Activated gamma-delta T cell (primary cell): ENCODE measurements around the gene PGGHG.

Source experiments
- DNase-seq: peaks from one replicate; lab custom pipeline; 2025; lab: John Stamatoyannopoulos, UW

Gene PGGHG

GRCh38 chr11:269146-269890 lies 19.6 kb upstream of the PGGHG start:
- no peak for DNase-seq

DNA sequence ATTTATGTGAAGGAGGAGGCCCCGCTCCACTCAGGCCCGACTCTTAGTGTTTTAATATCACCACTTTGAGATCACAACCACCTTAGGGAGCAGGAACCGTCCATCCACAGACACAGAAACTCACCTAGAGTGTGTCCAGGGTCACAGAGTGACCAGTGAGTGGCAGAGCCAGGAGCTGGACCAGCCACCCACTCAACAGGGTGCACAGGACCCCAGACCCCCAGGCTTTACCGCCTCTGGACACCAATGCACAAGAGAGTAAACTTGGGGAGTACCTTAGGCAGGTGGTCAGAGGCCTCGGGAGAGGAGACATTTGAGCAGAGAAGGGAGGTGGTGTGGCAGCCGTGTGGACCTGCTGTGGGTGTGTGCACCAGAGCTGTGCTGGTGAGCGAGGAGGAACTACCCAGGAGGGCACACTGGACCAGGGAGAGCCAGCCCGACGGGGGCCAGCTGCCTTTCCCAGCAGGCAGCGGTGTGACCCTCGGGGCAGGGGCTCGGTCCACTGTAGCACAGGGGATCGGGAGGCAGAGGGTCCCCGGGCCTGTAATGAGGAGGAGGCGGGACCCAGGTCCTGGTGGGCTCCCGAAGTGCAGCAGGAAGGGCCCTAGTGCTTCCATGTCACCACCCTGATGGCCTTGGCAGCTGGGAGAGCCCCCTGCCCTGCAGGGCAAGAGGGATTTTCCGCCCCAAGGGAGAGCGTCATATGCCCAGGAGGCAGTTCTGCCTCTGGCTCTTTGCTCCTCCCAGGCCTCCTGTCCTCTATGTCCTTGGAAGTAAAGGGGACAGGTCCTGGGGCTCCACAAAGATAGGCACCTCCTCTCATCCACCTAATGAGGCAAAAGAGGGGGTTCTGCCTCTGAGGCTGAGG lies 18.2 kb upstream of the PGGHG start:
- no peak for DNase-seq

DNA sequence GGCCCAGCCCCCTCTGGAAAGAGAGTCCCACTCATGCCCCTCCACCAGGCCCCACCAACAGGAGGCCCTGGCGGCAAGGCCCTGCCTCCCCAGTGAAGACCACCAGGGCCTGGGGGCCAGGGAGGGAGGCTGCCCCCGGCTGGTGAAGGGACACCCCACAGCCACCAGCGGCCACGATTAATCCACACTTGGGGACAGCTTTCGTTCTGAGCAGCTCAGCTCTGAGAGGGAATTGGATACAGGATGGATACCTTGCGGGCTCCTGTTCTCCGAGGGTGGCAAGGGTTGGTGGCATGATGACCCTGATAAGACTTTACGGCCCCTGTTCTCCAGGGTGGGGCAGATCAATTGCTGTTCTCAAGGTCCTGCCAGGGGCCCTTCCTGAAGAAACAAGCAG lies 17.6 kb upstream of the PGGHG start:
- DNase-seq: no peak

GRCh38 chr11:272195-272930 lies 16.6 kb upstream of the PGGHG start:
- no peak for DNase-seq

DNA sequence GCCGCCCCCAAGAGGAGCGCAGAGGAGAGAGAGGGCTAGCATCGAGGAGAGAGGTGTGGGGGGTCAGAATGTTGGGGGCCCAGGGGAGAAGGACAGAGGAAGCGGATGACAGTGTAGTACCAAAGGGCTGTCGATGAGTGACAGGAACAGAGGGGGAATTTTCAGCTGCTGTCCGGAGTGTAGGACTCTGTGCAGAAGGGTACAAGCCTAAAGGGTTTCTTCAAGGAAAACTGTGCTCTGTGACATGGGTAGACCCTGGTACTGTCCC lies 16.1 kb upstream of the PGGHG start:
- no peak for DNase-seq

GRCh38 chr11:276219-276618 lies 12.7 kb upstream of the PGGHG start:
- DNase-seq: no peak

- no peak for DNase-seq
Measured at GRCh38 chr11:278001-278951, 10.7 kb upstream of the PGGHG start, which contains the start of gene NLRP6. Gene NLRP6, plus strand, starts transcription at chr11:278407. Its CDS starts 163 bp downstream, at chr11:278570.

- DNase-seq: no peak
Measured at GRCh38 chr11:279040-279965, 9.6 kb upstream of the PGGHG start.

- DNase-seq: no peak
Measured at GRCh38 chr11:279966-280705, 8.8 kb upstream of the PGGHG start.

GRCh38 chr11:280706-281485 lies 8.0 kb upstream of the PGGHG start:
- DNase-seq: no peak

- no peak for DNase-seq
Measured at GRCh38 chr11:281486-282161, 7.3 kb upstream of the PGGHG start.

DNA sequence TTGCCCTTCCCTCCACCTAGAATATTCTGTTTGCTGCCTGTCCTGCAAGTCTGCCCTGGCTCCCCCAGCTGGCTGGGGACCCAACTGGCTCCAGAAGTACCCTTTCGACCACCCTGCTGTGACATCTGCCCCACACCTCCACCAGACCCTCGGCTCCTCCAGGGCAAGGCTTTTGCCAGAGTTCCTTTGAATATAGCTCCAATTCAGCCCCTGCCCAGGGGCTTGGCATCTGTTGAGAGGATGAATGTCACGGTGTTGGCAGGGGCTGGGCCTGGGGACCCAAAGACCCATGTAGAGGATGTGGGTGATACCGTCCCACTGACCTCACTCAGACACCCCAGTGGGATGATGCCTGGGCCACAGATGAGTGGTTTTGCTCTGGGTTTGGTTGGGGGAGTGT lies 6.8 kb upstream of the PGGHG start:
- DNase-seq: no peak

DNA sequence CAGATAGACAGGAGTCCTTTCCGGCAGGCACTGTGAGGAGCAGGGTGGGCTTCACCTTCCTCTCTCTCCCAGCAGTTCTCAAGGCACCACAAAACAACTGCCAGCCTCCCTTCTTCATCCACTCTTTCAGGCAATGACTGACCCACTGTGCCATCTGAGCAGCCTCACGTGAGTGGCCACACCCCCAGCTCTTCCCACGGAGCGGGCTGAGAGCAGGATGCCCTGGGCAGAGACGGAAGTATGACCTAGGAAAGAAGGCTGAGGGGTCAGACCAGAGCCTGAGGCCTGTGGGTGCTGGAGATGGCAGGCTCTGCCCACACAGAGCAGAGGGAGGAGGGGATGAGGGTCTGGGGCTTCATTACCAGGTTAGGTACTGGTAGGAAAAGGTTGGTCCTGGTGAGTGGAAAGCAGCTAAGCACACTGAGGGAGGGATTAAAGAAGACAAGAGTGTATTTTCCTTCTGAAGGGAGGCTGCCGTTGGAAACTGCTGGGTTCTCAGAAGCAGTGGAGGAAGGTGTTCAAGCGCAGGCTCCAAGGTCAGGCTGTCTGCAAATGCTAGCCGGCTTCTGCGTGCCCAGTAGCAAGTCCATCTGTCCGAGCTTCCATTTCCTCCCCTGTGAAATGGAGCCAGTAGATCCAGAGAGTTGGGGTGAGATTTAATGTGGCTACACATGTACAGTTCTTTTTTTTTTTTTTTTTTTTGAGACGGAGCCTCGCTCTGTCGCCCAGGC lies 6.1 kb upstream of the PGGHG start:
- DNase-seq: no peak

GRCh38 chr11:283405-284104 lies 5.4 kb upstream of the PGGHG start:
- DNase-seq: no peak

DNA sequence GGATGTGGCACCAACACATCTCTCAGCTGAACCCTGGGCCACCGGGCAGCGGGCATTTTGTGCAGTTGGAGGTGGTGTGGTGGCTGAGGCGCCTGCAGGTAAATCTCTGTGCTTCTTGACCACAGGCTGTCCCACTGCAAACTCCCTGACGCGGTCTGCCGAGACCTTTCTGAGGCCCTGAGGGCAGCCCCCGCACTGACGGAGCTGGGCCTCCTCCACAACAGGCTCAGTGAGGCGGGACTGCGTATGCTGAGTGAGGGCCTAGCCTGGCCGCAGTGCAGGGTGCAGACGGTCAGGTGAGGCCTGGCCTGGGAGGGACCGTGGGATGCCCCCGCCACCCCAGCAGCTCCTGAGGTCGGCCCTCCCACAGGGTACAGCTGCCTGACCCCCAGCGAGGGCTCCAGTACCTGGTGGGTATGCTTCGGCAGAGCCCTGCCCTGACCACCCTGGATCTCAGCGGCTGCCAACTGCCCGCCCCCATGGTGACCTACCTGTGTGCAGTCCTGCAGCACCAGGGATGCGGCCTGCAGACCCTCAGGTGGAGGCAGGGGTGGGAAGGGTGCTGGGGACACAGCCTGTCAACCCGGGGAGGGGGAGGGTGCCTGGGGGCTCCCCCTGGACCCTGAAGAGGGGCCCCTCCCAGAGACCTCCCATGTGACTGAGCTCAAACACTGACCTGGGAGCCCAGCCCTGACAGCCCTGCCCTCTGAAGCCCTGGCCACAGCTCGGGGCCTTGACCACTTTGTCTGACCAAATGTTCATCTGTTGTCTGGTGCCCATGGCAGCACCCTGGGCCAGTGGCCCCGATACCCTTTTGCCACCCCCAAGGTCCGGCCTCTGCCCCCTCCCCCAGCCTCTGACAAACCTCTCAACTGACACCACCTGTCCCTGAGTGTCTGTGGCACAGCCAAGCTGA lies 4.6 kb upstream of the PGGHG start:
- no peak for DNase-seq
